CD4-positive, alpha-beta T cell (primary cell): ENCODE measurements around the gene PITX1. TPM values are rescaled to one million over a fixed set of nuclear protein-coding genes. Genes with fewer than 3 reads are reported as not detected.

Experiments used
- ATAC-seq: fragments of 200-7000 bp; cut with Tn5 transposase; one replicate; pipeline ENCODE4 v1.10.0; 2022; ENCODE audit warnings: mild to moderate bottlenecking; ENCODE audit not compliant: poor library complexity
- CTCF ChIA-PET: fragments of 350-600 bp; sonication (Branson Sonifier 250); formaldehyde crosslinking; loops from one replicate; lab custom pipeline; 2021; ENCODE audit warnings: antibody characterized with exemption, inconsistent platforms; lab: Charles Lee
- POLR2A ChIA-PET: fragments of 350-600 bp; sonication (Branson Sonifier 250); formaldehyde crosslinking; loops from one replicate; lab custom pipeline; 2021; ENCODE audit warnings: antibody characterized with exemption, inconsistent platforms; lab: Charles Lee
- DNase-seq, 14 experiments: peaks; one replicate each; pipeline ENCODE4 v3.0.0-alpha.2; 2013 to 2020; ENCODE audit warnings: mixed read lengths in 2 of 14
- H3K27ac ChIP-seq, 2 donors: one replicate each; pipeline versions ENCODE4 v1.5.1 to v1.7.0; 2013; ENCODE audit warnings: low read length in 2 of 2, low read depth in 1 of 2, mild to moderate bottlenecking in 1 of 2
- H3K27me3 ChIP-seq, 2 experiments: 1 replicate in 1 of 2; 2 replicates in 1 of 2; pipeline versions ENCODE4 v1.6.1 to v1.7.0; 2013; ENCODE audit warnings: low read length in 2 of 2, control low read depth in 1 of 2, mild to moderate bottlenecking in 1 of 2, moderate library complexity in 1 of 2; ENCODE audit not compliant: insufficient read depth in 2 of 2, control insufficient read depth in 1 of 2
- H3K36me3 ChIP-seq: one replicate; pipeline ENCODE4 v1.6.1; 2013; ENCODE audit warnings: low read length, control low read depth; ENCODE audit not compliant: insufficient read depth
- H3K4me1 ChIP-seq: one replicate; pipeline ENCODE4 v1.6.1; 2013; ENCODE audit warnings: low read length, control low read depth; ENCODE audit not compliant: insufficient read depth
- H3K4me3 ChIP-seq: one replicate; pipeline ENCODE4 v1.5.1; 2013; ENCODE audit warnings: mild to moderate bottlenecking, low read length, moderate library complexity
- H3K9me3 ChIP-seq, 2 experiments: 1 replicate in 1 of 2; 2 replicates in 1 of 2; pipeline versions ENCODE4 v1.6.1 to v1.7.0; 2013; ENCODE audit warnings: low read length in 2 of 2, mild to moderate bottlenecking in 2 of 2, control low read depth in 1 of 2, moderate library complexity in 1 of 2; ENCODE audit not compliant: control insufficient read depth in 1 of 2, insufficient read depth in 1 of 2
- H3K27ac Mint-ChIP-seq: one replicate; pipeline ENCODE4 v1.8.0; 2020; ENCODE audit warnings: mixed read lengths
- H3K27me3 Mint-ChIP-seq: one replicate; pipeline ENCODE4 v1.8.0; 2021; ENCODE audit warnings: mixed read lengths
- H3K36me3 Mint-ChIP-seq: one replicate; pipeline ENCODE4 v1.8.0; 2021; ENCODE audit warnings: low read depth, mixed read lengths
- H3K4me1 Mint-ChIP-seq: one replicate; pipeline ENCODE4 v1.8.0; 2021; ENCODE audit warnings: low read depth, mixed read lengths
- H3K4me3 Mint-ChIP-seq: one replicate; pipeline ENCODE4 v1.8.0; 2020; ENCODE audit warnings: mild to moderate bottlenecking, mixed read lengths
- H3K9me3 Mint-ChIP-seq: one replicate; pipeline ENCODE4 v1.8.0; 2020; ENCODE audit warnings: mixed read lengths
- CTCF ChIP-seq: fragments of 200-600 bp; IDR thresholded peaks from one replicate; pipeline ENCODE4 v1.8.0; 2022; ENCODE audit warnings: antibody characterized with exemption, mild to moderate bottlenecking
- intact Hi-C, 2 experiments: fragments of 100-400 bp; cut with DNase I in 1 of 2; cut with micrococcal nuclease in 1 of 2; formaldehyde crosslinking; loops; one replicate each; pipeline versions ENCODE4 v1.15.1 to v1.9.0; 2023 to 2025; cut with DNase I, micrococcal nuclease
- total RNA-seq, 174 experiments: library from RNA in 2 of 174; stranded (reverse) in 2 of 174; gene quantifications; one replicate each; pipeline ENCODE4 v1.2.3 and lab custom pipeline; 2021 to 2026

PITX1 gene
- total RNA-seq, 2 experiments from 2014 or later, result not detected

DNA sequence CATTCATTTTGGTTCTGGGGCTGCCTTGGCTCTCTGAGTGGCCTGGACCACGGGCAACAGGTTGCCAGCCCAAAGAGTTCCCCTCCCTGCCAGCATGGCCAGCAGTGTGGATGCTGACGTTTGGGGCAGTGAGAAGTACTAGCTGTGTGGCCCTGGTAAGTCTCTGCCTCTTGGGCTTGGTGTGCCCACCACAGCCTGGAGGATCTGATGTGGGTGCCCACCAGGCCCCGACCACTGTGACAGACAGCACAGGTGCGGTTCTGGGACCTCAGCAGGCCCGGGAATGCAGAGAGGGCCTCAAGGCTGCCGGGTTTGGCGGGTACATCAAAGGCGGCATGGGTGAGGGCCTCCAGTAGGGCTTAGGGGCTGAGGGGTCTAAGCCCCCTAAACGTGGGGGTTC is 33.6 kb upstream of the PITX1 start:
- no peak overlapping the region for H3K4me3 ChIP-seq
- no peaks in the 10 kb centered on the region for H3K9me3 ChIP-seq
- no peak overlapping the region for H3K4me3 Mint-ChIP-seq
- no peak for DNase-seq
- H3K27ac ChIP-seq, result no peak overlapping the region
- intact Hi-C loops, result no loop called here
- no peak for TF ChIP-seq CTCF
- H3K36me3 Mint-ChIP-seq, result no peaks in the 10 kb centered on the region
- H3K9me3 Mint-ChIP-seq, result no peaks in the 10 kb centered on the region
- no peak for ATAC-seq
- ChIA-PET CTCF (no interaction called here), POLR2A (no interaction called here)
- no peaks in the 10 kb centered on the region for H3K4me1 Mint-ChIP-seq
- no peaks in the 10 kb centered on the region for H3K36me3 ChIP-seq
- H3K27me3 Mint-ChIP-seq, result peaks cover 13% of the 10 kb centered on the region
- peaks cover 0 to 3% of the 10 kb centered on the region in 2 experiments for H3K27me3 ChIP-seq
- H3K4me1 ChIP-seq, result no peaks in the 10 kb centered on the region
- no peak overlapping the region for H3K27ac Mint-ChIP-seq

DNA sequence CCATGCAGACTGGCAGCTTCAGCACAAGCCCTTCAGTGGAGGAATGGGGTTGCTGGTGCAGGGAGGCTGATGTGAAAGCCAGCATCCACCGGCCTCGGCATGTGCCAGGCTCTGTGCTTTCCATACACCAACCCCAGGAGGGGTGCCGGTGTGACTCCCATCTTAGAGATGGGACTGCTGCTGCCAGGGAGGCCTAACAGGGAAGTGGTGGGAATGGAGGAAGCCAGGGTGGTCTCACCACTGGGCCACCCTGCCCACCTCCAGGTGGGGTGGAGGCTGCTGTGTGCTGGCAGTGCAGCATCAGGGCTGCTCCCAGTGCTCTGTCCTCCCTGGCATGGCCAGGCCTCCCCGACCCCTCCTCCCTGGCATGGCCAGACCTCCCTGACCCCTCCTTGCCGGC is 32.8 kb upstream of the PITX1 start:
- ATAC-seq, result no peak
- H3K4me1 ChIP-seq, result no peaks in the 10 kb centered on the region
- POLR2A ChIA-PET, result no interaction called here
- no peak overlapping the region for H3K4me3 ChIP-seq
- DNase-seq, result no peak
- H3K9me3 ChIP-seq, result no peaks in the 10 kb centered on the region
- H3K27me3 Mint-ChIP-seq, result peaks cover 10% of the 10 kb centered on the region
- TF ChIP-seq CTCF, result no peak
- CTCF ChIA-PET, result no interaction called here
- H3K27me3 ChIP-seq, result peaks cover 0 to 3% of the 10 kb centered on the region in 2 experiments
- no peak overlapping the region for H3K27ac Mint-ChIP-seq
- intact Hi-C loops, result no loop called here
- H3K27ac ChIP-seq, result no peak overlapping the region
- no peaks in the 10 kb centered on the region for H3K4me1 Mint-ChIP-seq
- H3K36me3 ChIP-seq, result no peaks in the 10 kb centered on the region
- H3K4me3 Mint-ChIP-seq, result no peak overlapping the region
- no peaks in the 10 kb centered on the region for H3K9me3 Mint-ChIP-seq
- no peaks in the 10 kb centered on the region for H3K36me3 Mint-ChIP-seq

- H3K27me3 ChIP-seq, result peaks cover 0 to 3% of the 10 kb centered on the region in 2 experiments
- no peak for DNase-seq
- intact Hi-C loops, result no loop called here
- H3K4me1 Mint-ChIP-seq, result no peaks in the 10 kb centered on the region
- no peaks in the 10 kb centered on the region for H3K4me1 ChIP-seq
- H3K36me3 Mint-ChIP-seq, result no peaks in the 10 kb centered on the region
- CTCF ChIA-PET, result no interaction called here
- no peak overlapping the region for H3K4me3 ChIP-seq
- no peak for ATAC-seq
- no peaks in the 10 kb centered on the region for H3K9me3 ChIP-seq
- no peaks in the 10 kb centered on the region for H3K36me3 ChIP-seq
- peaks cover 9% of the 10 kb centered on the region for H3K27me3 Mint-ChIP-seq
- POLR2A ChIA-PET, result no interaction called here
- no peak overlapping the region for H3K27ac ChIP-seq
- TF ChIP-seq CTCF, result no peak
- H3K9me3 Mint-ChIP-seq, result no peaks in the 10 kb centered on the region
- no peak overlapping the region for H3K4me3 Mint-ChIP-seq
- no peak overlapping the region for H3K27ac Mint-ChIP-seq
These were observed 31.6 kb upstream of the PITX1 start for GRCh38 chr5:135065306-135066265.
